ENCODE data around the gene CEP63.
"Not testable (repeated sequence)": the region's sequence is repeated elsewhere in the genome, so short reads cannot be mapped to it uniquely, and the experiment has no call there.

Gene CEP63

GRCh38 chr3:134564991-134565390 lies 79.1 kb downstream of the CEP63 start:
- no peak overlapping the region for H3K4me3 ChIP-seq (ENCODE audit: low read depth, low read length)
- DNase-seq (ENCODE audit: low read depth, low spot score): no peak
- in situ Hi-C loops (cut with HindIII; ENCODE audit: low sequenced_read_pairs): no loop called here
- no peak for TF ChIP-seq CTCF (IDR thresholded peaks at IDR 0.05; ENCODE audit: low read depth, low read length)

DNA sequence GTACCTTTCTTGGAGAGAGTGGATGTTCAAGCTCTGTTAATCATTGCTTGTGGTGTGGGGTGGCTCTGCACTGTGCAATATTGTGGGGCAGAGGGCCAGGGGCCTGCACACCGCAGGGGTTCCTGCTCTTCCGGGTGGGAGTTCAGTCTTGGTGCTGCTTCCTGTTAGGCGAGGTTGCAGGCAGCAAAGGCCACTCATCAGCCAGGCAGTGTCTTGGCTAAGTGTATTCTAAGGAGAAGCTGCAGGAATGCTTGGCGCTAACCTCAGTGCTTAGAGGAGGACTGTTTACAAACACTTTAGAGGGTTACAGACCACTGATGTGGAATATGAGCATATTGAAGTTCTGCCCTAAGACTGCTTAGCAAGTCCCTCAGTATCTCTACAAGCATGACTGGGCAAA lies 81.7 kb downstream of the CEP63 start:
- no peak overlapping the region for H3K4me3 ChIP-seq (ENCODE audit: low read depth, low read length)
- in situ Hi-C loops (cut with HindIII; ENCODE audit: low sequenced_read_pairs): no loop called here
- TF ChIP-seq CTCF (IDR thresholded peaks at IDR 0.05; ENCODE audit: low read depth, low read length): no peak
- no peak for DNase-seq (ENCODE audit: low read depth, low spot score)

- no peak for DNase-seq (ENCODE audit: low read depth, low spot score)
- TF ChIP-seq CTCF (IDR thresholded peaks at IDR 0.05; ENCODE audit: low read depth, low read length): no peak
- in situ Hi-C loops (cut with HindIII; ENCODE audit: low sequenced_read_pairs): no loop called here
- H3K4me3 ChIP-seq (ENCODE audit: low read depth, low read length): no peak overlapping the region
Observed at GRCh38 chr3:134568790-134569189, 82.9 kb downstream of the CEP63 start.

- H3K4me3 ChIP-seq (ENCODE audit: low read depth, low read length); DNase-seq (ENCODE audit: low read depth, low spot score); in situ Hi-C loops (cut with HindIII; ENCODE audit: low sequenced_read_pairs): not testable (repeated sequence)
Observed at GRCh38 chr3:134569899-134570298, 84.0 kb downstream of the CEP63 start.

DNA sequence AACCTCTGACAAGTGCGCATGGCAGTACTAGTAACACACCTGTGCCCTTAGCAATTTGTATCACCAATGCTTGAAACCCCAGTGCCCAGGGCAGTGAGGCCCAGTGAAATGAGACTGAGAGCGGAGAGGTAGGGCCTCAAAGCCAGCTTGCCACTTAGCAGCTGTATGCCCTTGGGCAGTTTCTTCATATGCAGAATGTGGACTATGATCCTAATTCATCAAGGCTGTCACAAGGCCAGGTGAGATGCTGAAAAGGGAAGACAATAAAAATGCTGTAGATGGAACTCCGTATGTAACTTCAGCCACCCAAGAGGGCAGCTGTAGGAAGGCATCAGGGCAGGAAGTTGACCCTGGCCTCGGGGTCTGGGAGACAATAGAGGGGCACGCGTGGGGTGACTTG lies 90.6 kb downstream of the CEP63 start:
- DNase-seq (ENCODE audit: low read depth, low spot score): no peak
- in situ Hi-C loops (cut with HindIII; ENCODE audit: low sequenced_read_pairs): no loop called here

GRCh38 chr3:134576831-134577230 lies 91.0 kb downstream of the CEP63 start:
- in situ Hi-C loops (cut with HindIII; ENCODE audit: low sequenced_read_pairs): no loop called here
- no peak overlapping the region for H3K4me3 ChIP-seq (ENCODE audit: low read depth, low read length)
- no peak for DNase-seq (ENCODE audit: low read depth, low spot score)
- no peak for TF ChIP-seq CTCF (IDR thresholded peaks at IDR 0.05; ENCODE audit: low read depth, low read length)

More for the DNA sequence above, 90.6 kb downstream of the CEP63 start:
- no peak for TF ChIP-seq CTCF (IDR thresholded peaks at IDR 0.05; ENCODE audit: low read depth, low read length)
- H3K4me3 ChIP-seq (ENCODE audit: low read depth, low read length): no peak overlapping the region

GRCh38 chr3:134579141-134579665 lies 93.3 kb downstream of the CEP63 start:
- in situ Hi-C loops (cut with HindIII; ENCODE audit: low sequenced_read_pairs): no loop called here
- no peak for DNase-seq (ENCODE audit: low read depth, low spot score)
- H3K4me3 ChIP-seq (ENCODE audit: low read depth, low read length): no peak overlapping the region
- no peak for TF ChIP-seq CTCF (IDR thresholded peaks at IDR 0.05; ENCODE audit: low read depth, low read length)
